NCI-H128 (cell line): ENCODE data around the gene BRSK2.

Experiments
- DNase-seq: peaks from one replicate; lab custom pipeline; 2025; ENCODE audit not compliant: unreplicated experiment; lab: John Stamatoyannopoulos, UW

BRSK2 gene

DNA sequence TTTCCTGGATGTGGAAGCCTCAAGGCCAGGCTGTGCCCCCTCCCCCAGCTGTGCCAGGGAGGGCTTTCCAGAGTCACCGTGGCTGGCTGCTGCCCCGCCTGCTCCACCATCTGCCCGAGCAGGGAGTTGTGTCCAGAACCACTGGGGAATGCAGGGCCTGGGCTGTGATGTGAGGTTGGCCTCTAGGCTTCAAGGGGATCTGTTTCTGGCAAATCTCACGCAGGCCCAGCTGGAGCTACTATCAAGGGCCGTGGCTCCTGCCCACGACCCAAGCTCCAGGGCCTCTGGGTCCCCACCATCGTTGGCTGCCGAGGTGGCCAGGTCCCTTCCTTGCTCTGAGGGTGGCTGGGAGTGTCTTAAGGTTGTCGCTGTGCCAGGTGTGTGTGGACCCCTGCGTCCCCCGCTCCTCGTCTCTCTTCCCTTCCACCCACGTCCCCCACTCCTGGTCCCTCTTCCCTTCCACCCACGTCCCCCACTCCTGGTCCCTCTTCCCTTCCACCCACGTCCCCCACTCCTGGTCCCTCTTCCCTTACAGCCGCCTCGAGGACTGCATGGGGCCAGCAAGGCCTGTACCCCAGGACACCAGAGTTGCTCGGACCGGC is 6.1 kb downstream of the BRSK2 start:
- DNase-seq: no peak

DNA sequence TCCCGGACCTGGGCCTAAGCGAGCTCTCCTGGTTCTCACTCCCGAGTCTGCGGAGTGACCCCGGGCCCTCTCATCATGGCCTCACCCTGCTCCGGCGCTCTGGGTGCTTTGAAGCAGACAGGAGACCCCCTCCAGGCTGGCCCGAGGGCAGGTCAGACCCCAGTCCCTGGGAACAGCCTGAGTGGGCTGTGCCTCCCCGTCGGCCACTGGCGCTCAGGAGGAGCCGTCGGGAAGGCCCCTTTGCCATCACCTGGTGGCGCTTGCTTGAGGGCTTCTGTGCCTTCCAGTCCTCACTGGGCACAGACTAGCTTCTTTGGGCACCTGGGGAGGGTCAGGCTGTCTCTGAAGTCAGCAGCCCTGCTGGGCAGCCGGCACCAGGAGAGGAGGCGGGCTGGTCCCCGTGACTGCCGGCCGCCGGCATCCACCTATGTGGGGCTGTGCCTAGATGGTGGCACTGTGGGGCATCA is 6.7 kb downstream of the BRSK2 start:
- DNase-seq: no peak

DNA sequence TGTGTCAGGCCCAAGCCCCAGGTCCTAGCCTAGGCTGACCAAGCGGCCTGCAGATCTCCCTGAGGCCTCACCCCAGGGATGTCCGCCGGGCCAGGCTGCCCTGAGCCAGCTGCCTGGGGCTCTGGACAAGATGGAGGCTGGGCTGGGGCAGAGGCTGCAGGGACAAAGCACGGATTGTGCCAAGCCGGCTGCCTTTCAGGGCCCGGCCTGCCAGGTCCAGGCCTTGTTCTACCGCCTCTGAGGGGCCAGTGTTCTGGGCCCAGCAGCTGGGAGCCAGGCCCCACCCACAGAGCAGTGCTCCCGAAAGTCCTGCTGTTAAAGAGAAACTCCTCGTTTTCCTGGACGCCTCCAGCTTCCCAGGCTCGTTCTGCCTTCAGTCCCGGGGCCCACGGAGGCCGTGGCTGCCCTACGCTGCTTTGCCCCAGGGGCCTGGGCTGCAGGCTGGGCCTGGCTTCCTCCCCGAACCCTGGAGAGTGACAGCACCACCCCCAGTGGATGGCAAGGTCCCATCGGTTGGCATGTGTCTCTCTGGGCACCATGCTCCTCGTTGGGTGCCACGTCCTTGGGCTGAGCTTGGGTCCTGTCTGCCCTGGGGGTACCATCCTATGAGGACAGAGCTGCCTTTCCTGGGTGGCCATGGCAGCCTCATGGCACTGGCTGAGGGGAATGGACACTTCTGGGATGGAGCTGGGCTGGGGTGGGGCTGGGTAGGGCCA is 7.6 kb downstream of the BRSK2 start:
- DNase-seq: no peak

DNA sequence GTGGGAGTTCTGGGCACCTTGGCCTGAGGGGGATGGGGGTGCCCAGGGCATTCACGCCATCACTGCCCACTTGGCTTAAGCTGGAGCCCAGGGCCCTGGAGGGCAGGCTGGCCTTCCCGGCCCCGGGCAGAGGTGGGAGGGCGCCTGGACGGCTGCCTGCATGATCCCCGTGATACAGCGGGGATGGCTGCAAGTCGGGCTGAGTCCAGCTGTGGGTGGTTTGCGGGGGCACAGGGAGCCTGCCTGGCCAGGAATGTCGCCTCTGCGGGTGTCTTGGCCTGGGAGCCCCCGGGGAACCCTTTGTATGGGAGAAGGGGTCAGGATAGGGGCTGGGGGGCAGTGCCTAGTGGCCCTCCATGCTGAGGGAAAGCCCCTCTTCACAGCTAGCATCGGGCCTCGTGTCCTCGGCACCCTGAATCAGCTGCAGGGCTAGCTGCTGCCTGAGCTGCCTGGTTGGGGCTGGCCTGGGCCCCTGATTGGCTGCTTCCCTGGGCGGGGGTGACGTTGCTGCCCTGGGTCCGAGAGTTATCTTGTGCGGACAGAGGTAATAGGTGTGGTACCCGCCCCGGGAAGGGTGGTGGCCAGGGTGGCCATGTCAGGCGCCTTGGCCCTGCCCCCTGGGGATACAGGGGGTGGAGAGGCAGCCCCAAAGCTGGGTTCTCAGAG is 8.3 kb downstream of the BRSK2 start:
- DNase-seq: no peak

DNA sequence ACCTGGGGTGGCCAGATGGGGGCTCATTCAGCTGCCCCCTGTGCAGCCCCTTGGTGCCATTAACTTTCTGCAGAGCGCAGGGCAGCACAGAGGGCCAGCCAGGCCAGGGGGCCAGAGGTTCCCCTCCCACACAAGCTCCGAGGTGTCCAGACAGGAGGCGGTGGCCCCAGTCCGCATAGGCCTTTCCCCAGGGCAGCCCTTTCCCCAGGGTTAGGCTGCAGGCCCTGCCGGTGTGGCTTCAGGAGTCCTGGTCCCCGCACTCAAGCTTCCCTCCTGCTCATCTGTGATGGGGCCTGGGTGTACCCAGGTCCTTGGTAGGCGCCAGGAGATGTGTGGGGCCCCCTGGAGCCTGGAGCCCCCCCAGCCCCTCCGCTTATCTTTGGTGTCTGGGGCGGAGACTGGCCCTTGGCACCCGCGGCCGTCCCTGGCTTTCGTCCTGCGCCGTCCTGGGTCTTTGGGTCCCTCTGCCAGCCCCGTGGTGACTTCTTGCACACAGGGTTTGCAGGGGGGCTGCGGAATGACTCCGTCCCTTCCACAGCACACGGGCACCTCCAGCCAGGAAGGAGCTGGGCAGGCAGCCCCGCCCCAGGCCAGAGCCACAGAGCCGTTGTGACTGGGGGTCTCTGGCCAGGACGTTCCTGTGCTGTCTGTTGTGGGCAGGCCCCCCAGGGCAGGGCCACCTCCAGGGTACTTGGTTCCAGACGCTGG is 8.9 kb downstream of the BRSK2 start:
- no peak for DNase-seq

DNA sequence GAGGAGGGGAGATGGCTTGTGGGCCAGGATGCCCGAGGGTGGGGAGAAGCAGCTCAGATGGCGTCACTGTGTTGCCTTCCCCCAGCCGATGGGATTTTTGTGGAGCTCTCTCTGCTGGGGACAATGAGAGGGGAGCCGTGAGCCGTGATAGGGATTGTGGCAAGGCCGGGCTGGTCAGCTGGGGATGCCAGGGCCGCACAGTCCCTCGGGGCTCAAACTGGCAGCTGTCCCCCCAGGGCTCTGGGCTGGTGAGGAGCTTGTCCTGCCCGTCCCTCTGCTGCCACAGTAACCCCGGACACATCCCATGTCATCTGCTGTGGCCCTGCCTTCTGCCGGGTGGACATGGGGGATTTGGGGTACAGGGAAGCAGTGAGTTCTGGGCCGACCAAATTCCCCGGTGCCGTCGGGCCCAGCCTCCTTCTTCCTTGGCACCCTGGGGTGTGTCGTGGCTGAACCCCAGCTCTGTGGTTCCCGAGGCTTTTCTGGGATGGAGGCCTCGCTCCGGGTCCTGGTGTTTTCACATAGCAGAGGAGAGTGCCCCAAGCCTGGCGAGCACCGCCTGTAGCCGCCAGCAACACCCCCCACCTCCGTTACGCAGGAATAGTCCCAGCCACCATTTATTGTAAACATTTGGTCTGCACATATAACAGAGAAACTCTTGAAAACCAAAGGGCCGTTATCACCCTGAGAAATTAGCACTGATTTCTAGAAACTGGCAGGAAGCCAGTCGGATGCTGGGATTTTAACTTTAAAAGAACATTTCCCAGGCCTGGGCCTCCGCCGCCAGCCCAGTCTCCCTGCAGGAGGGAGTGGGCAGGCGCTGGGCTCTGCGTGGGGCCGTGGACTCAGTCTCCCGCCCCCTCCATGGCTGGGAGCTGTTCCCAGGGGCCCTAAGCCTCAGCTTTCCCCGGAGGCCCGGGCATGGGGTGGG is 9.9 kb downstream of the BRSK2 start:
- no peak for DNase-seq

DNA sequence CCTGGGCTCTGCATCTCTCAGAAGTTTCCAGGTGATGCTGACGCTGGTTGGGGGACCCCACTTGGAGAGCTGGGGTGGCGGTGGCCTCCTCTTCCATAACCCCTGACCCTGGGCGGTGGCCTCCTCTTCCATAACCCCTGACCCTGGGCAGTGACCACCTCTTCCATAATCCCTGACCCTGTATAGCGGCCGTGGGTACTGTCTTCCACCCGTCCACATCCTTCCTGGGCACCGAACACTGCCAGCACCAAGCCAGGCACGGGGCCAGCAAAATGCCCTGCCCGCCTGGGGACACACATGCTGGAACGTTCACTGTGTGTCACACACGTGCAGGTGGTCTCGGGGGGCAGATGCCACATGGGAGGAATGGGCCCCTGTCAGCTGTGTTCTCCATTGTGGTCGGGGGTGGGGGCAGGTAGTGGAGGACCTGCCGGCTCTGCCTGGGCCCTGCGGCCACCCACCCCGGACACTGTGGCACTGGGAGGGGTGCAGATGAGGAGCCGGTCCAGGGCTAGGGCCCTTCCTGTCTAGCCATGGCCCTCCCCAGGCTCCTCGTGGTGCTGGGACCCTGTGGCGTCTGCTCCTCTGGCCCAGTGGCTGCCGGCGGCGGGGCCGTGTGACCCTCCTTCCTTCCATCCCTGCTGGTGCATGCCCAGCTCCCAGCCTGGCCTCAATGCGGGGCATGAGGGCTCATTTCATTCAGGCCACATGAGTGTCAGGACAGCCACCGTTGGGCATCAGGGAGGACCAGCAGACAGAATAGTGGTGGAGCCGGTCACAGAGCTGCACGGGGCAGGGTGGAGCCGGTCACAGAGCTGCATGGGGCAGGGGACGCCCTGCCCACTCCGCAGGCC is 10.8 kb downstream of the BRSK2 start:
- DNase-seq: no peak

DNA sequence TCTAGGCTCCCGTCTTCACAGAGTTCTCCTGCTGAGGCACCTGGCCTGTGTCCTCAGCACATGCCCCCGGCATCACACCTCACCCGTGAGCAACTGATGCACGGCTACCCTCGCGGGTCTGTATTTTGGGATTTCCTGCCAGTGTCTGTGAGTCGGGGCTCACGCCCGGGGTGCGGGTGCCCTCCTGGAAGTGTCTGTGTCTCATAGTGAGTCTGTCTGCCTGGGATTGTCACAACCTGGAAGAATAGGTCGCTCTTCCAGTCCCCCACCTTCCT is 11.4 kb downstream of the BRSK2 start:
- no peak for DNase-seq

DNA sequence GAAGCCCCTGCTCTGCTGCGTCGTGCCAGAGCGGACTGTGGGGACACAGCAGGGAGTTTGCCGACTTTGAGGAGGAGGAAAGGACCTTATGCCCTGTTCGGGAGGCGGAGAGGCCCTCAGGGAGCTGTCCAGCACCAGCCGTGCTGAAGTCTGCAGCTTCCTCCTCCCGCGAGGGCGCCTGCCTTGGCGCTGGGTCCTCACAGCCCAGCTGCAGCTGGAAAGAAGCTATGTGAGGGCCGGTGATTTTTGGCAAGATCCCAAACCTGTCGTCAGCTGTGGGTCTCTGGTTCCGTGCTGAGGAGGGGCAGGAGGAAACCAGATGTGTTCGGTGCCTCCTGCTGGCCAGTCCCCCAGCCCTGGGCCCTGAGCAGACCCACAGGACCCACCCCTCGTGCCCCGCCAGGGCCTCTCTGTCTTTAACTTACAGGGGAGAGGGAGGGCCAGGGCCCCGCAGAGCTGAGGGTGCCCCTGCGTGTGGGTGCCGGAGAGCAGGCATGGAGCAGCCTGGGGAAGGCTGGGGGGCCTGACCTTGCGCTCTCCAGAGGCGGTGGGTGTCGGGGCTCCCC is 12.0 kb downstream of the BRSK2 start:
- peak; percentile 27 for DNase-seq

DNA sequence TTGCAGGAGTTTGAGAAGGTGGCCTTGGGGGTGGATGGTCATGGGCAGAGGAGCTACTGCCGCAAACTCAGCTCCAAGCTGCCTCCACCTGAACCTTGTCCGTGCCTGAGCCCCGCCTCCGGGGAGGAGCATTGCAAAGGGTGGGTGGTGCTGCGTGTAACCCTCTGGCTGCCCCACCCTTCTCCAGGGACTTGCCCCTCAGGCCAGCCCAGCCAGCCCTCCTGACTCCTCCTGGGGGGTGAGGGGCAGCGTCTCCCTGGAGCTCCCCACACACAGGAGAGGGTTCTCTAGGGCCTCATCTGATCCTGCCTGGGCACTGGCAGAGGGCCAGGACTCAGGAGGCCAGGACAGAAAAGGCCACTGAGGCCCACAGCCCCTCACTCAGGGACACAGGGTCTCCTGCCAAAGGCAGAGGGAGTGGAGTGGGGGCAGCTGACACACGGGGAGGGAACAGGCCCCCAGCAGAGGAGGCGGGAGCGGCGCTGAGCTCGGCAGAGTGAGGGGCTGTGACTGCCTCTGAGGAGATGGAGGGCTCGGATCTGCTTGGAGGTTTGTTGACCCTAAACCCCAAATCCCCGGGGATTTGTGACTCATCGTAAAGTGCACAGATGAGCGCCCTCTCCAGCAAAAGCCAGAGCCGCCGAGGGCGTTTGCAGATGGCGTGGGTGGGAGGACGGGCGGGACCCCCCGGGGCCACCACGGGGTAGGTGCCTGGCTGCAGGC is 12.8 kb downstream of the BRSK2 start:
- DNase-seq: no peak

DNA sequence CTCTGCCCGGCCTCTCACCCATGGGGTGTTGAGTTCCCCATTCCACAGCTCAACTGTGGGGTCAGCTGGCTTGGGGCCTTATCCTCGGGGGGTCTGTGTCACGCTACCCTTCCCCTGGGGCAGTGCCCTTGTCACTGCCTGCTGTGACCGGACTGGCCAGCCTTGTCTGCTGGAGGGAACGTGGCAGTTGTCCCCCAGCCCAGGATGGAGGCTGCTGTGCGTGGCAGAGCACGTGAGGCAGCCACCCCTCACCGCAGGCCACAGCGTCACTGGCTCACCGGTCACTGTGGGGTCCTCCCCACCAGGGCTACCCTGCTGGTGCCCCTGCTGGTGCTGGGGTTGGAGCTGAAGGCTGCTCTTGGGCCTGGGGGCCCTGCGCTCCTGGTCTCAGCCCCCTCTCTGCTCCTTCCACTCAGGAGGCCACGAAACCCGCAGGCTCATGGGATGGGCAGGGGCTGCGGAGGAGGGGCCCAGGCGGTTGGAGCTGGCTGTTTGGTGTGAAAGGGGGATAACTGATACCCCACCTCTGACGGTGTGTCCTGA is 13.4 kb downstream of the BRSK2 start:
- no peak for DNase-seq

DNA sequence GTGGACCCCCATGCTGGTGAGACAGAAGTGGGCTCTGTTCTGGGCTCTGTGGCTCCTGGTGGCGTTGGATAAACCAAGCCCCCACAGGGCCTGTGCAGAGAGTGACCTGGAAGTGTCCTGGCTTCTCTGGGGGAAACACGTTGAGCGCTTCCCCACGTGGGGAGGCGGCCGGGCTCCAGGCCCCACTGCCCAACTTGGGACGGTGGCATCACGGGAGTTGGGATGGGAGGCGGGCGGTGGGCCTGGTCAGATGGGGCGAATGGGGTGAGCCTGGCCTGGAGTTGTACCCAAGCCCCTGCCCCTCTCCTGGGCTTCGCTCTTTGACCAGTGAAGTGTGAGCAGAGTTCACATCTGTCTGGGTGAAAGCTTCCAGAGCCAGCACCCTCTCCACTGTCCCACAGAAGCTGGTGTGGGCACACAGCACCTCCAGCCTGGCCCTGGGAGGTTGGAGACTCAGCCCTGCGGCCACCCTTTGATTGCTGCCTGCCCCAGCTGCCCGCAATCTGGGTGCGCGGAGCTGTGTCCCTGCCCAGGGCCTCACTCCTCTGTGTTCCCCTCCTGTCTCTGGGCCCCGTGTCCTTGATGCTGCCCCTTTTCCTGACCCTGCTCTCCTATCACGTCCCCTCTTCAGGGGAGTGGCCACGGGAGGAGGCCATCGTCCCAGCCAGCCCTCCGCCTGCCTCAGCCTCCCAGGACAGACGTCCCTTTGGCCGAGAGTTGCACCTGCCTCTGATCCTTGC is 14.2 kb downstream of the BRSK2 start:
- DNase-seq: no peak

DNA sequence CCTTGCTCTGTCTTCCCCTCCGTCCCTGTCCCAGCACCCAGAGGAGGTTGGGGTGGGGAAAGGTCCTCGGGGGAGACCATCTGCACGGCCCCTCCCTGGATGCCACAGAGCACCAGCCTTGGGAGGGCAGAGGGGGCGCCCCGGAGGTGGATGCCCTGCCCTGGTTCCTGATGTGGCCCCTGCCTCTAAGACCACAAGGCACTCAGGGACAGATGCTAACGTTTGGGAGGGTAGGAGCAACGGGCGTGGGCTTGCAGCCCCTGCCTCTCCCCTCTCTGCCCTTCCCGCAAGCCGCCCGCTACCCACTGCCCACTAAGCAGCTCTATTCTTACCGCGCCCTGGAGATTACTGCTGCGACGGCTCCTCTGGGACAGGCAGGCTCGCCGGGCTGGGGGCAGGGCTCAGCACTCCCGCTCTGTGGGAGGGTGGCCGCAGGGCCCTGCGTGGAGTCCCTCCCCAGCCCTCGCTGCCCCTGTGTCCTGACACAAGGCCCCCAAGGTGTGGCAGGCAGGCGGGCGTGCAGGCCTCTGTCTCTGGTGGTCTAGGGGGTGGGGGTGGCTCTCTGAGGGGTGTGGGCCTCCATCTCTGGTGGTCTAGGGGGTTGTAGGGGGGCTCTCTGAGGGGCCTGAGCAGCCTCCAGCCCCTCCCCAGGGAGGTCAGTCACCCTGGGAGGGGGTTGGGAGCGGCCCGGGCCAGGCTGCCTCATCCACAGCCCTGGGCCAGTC is 14.9 kb downstream of the BRSK2 start:
- no peak for DNase-seq

DNA sequence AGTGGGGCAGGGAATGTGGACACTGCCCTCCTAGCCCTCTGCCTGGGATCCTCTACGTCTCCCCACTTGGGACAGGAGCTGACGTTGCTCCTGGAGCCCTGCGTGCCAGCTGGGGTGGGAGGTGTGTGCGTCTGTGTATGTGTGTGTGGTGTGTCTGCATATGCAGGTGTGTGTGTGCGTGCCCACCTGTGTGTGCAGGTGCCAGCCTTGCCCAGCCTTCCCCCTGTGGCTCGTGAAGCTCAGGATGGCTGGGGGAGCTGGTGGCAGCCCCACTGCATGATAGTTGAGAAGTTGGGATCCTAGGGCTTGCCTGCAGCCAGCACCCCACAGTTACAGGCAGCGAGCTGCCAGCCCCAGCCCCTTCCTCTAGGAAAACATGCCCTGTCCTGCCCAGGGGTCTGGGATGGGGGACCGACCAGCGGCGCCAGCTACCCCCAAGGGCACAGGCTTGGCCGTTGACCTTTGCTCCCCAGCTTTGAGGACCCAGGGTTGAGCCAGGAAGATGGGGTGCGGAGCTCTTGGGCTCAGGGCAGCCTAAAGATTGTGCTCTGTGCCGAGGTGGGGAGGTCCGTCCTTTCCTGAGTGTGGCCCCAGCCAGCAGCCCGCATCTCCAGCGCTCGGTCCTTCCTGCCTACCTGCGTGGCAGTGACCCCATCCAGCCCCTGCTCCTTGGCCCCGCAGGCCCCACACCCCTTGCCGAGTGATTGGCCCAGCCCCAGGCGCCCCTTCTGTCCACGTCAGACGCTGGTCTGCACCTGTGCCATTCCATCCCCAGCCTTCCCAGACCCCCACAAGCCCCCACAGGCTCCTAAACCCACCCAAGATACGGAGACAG is 15.7 kb downstream of the BRSK2 start:
- DNase-seq: no peak

DNA sequence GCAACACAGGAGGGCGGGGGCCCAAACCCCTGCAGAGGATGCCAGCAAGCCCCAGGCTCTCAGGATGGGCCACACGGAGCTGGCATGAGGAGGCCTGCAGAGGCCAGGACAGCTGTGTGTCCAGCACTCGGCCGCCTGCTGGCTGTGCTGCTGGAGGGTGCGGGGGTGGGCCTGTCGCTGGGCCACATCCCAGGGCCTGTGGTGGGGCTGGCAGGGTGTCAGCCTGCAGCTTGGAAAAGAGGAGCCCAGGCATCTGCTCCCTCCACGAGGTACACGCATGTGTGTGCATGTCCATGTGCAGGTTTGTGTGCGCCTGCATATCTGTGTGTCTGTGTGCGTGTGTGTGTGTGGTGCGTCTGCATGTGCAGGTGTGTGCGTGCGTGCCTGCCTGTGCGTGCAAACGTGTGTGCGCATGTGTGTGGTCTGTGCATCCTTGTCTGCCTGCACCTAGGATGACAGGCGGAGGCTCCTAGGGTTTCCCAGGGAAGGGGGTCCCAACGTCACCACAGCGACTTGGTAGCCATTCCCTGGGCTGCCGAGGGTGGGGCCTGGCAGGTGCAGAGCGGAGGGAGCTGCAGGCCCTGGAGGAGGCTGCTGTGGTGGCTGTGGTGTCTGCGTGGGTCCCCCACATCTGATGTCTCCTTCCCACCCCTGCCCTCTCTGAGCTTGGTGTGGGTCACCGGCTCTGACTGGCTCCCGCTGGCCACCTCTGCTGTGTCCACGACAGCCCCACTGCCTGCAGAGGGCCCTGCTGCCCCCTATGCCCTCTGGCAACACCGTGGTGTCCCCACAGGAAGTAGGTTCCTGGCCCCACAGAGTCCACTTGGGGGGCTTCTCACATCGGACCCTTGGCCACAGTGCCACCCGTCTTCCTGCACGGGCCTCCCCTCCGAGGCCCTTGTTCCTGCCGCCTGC is 17.1 kb downstream of the BRSK2 start:
- no peak for DNase-seq
